ENCODE data around the gene SNPH.

SNPH gene

DNA sequence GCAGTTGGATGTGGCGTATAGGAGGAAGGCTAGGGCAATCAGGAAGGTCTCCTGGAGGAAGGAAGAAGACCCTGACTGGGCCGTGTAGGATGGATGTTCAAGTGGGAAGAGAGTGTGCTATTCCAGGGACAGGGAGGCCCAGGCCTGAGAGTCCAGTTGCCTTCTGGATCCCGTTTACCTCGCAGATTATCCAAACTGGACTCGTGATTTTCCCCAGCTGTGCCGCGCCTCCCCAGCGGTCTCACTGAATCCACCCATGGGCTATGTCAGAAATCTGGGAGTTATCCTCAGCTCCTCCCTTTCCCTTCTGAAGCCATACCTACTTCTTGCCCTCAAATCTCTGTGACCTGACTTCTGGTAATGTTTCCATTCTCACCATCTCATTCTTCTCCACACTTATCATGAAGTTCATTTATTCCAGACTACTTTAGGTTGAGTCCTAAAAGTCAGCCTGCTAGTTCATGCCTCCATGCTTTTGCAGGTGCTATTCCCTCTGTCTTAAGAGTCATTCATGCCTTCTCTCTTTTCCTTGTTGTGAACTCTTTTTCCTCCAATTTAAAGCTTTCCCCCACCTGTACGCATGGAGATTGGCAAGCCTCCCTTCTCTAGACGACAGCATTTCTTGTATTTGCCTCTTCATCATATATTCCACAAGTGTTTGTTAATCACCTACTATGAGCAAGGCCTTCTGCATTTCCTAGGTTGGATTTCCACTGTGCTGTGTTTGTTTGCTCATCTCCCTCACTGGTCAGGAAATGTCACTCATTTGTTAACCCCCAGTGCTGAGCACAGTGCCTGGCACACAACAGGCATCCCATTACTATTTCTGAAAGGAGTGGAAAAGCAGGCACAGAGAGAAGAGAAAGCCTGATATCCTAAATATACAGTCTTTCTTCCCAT lies 60.2 kb downstream of the SNPH start:
- no peaks in the 10 kb centered on the region for H3K9me3 ChIP-seq (replicated peaks; ENCODE audit: insufficient read depth, low read length)
- no peak for TF ChIP-seq EZH2phosphoT487 (IDR thresholded peaks at IDR 0.05; ENCODE audit: low read length)
- no peak for TF ChIP-seq CTCF (IDR thresholded peaks at IDR 0.05; ENCODE audit: low read length)
- TF ChIP-seq EZH2 (optimal IDR thresholded peaks at IDR 0.05; ENCODE audit: low read depth, low read length): no peak
- H3K36me3 ChIP-seq (replicated peaks; ENCODE audit: insufficient read depth, low read length): no peaks in the 10 kb centered on the region
- H3K27ac ChIP-seq (ENCODE audit: low read length): peak overlapping the region; percentile 74; the same call in 1 of the 2 replicates
- peak overlapping the region; percentile 81 for H3K4me3 ChIP-seq (ENCODE audit: low read length)
- peaks cover 13% of the 10 kb centered on the region for H3K4me1 ChIP-seq (ENCODE audit: low read length)
- H3F3A ChIP-seq (ENCODE audit: insufficient read depth, low read length): no peaks in the 10 kb centered on the region
- peak overlapping the region; percentile 88 for H3K4me2 ChIP-seq (ENCODE audit: low read depth, low read length)
- H3K79me2 ChIP-seq (ENCODE audit: low read length): peaks cover 52% of the 10 kb centered on the region
- no peaks in the 10 kb centered on the region for H3K9me2 ChIP-seq (replicated peaks; ENCODE audit: insufficient read depth, low read length)
- no peak for DNase-seq
- H2AFZ ChIP-seq (ENCODE audit: low read length): peak overlapping the region; percentile 54; the same call in 1 of the 2 replicates
- no peaks in the 10 kb centered on the region for H4K20me1 ChIP-seq (ENCODE audit: insufficient read depth, low read length)
- H3K9ac ChIP-seq (ENCODE audit: low read length): peak overlapping the region; percentile 96
- H3K27me3 ChIP-seq (replicated peaks; ENCODE audit: insufficient read depth, low read length): no peaks in the 10 kb centered on the region

DNA sequence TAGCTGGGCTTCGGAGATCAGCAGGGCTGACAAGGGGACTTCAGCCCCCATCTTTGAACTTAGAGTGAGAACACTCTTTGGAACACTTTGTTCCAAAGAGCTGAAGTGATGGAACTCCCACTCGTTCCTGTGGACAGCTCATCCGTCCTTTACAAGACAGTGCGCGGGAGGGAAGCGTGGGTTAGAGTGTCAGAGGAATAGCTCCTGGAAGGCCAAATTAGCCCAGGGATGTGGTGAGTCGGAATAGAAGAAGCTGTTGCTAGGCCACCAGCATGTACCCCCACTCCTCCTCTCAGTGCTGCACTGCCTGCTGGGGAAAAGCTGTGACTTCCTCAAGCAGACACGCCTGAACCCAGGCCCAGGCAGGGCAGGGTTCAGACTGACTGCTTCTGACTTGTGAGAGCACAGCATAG lies 61.2 kb downstream of the SNPH start:
- no peak overlapping the region for H3K4me2 ChIP-seq (ENCODE audit: low read depth, low read length)

GRCh38 chr20:1327827-1328679 lies 62.0 kb downstream of the SNPH start:
- Histone ChIP-seq H3K9ac (ENCODE audit: low read length) (no peak overlapping the region), H3K27me3 (replicated peaks; ENCODE audit: insufficient read depth, low read length) (no peaks in the 10 kb centered on the region), H3K79me2 (ENCODE audit: low read length) (peaks cover 58% of the 10 kb centered on the region), H3K9me2 (replicated peaks; ENCODE audit: insufficient read depth, low read length) (no peaks in the 10 kb centered on the region), H3K4me2 (ENCODE audit: low read depth, low read length) (no peak overlapping the region), H3K9me3 (replicated peaks; ENCODE audit: insufficient read depth, low read length) (no peaks in the 10 kb centered on the region), H2AFZ (ENCODE audit: low read length) (no peak overlapping the region), H3K4me1 (ENCODE audit: low read length) (peaks cover 13% of the 10 kb centered on the region), H3F3A (ENCODE audit: insufficient read depth, low read length) (no peaks in the 10 kb centered on the region), H4K20me1 (ENCODE audit: insufficient read depth, low read length) (no peaks in the 10 kb centered on the region), H3K27ac (ENCODE audit: low read length) (no peak overlapping the region), H3K36me3 (replicated peaks; ENCODE audit: insufficient read depth, low read length) (no peaks in the 10 kb centered on the region), H3K4me3 (ENCODE audit: low read length) (no peak overlapping the region)
- no peak for TF ChIP-seq EZH2phosphoT487 (IDR thresholded peaks at IDR 0.05; ENCODE audit: low read length)
- no peak for TF ChIP-seq CTCF (IDR thresholded peaks at IDR 0.05; ENCODE audit: low read length)
- DNase-seq: no peak

More for the DNA sequence above, 61.2 kb downstream of the SNPH start:
- no peaks in the 10 kb centered on the region for H3K36me3 ChIP-seq (replicated peaks; ENCODE audit: insufficient read depth, low read length)
- no peak overlapping the region for H2AFZ ChIP-seq (ENCODE audit: low read length)
- no peak for TF ChIP-seq EZH2phosphoT487 (IDR thresholded peaks at IDR 0.05; ENCODE audit: low read length)
- TF ChIP-seq EZH2 (optimal IDR thresholded peaks at IDR 0.05; ENCODE audit: low read depth, low read length): no peak
- no peak for TF ChIP-seq CTCF (IDR thresholded peaks at IDR 0.05; ENCODE audit: low read length)
- no peak for DNase-seq
- no peak overlapping the region for H3K4me3 ChIP-seq (ENCODE audit: low read length)
- no peaks in the 10 kb centered on the region for H3F3A ChIP-seq (ENCODE audit: insufficient read depth, low read length)
- H3K9me3 ChIP-seq (replicated peaks; ENCODE audit: insufficient read depth, low read length): no peaks in the 10 kb centered on the region
- no peaks in the 10 kb centered on the region for H4K20me1 ChIP-seq (ENCODE audit: insufficient read depth, low read length)
- no peak overlapping the region for H3K9ac ChIP-seq (ENCODE audit: low read length)
- H3K27ac ChIP-seq (ENCODE audit: low read length): no peak overlapping the region
- H3K9me2 ChIP-seq (replicated peaks; ENCODE audit: insufficient read depth, low read length): no peaks in the 10 kb centered on the region
- H3K79me2 ChIP-seq (ENCODE audit: low read length): peaks cover 58% of the 10 kb centered on the region
- H3K4me1 ChIP-seq (ENCODE audit: low read length): peaks cover 13% of the 10 kb centered on the region
- H3K27me3 ChIP-seq (replicated peaks; ENCODE audit: insufficient read depth, low read length): no peaks in the 10 kb centered on the region
